ENCODE measurements around the gene GSTT4.
A peak's percentile ranks its signal among the peaks of the same experiment; 100 is the strongest.
"Not testable (repeated sequence)": the region's sequence is repeated elsewhere in the genome, so short reads cannot be mapped to it uniquely, and the experiment has no call there.

The GSTT4 gene

GRCh38 chr22:23986538-23987178 lies 18.6 kb downstream of the GSTT4 start:
- FAIRE-seq: not testable (repeated sequence)

- FAIRE-seq: not testable (repeated sequence)
These were observed 19.2 kb downstream of the GSTT4 start for GRCh38 chr22:23986089-23986488.

- FAIRE-seq: no peak
These were observed 20.8 kb downstream of the GSTT4 start for GRCh38 chr22:23984430-23984829.

GRCh38 chr22:23980567-23980966 lies 24.7 kb downstream of the GSTT4 start:
- not testable (repeated sequence) for FAIRE-seq

- FAIRE-seq: not testable (repeated sequence)
These were observed 25.6 kb downstream of the GSTT4 start, which contains the start of gene GSTT2 for GRCh38 chr22:23979557-23980240. Gene GSTT2 (plus strand): TSS chr22:23980134.

- not testable (repeated sequence) for FAIRE-seq
These were observed 27.9 kb downstream of the GSTT4 start for GRCh38 chr22:23977304-23977703.

GRCh38 chr22:23974836-23975352 lies 30.4 kb downstream of the GSTT4 start:
- not testable (repeated sequence) for FAIRE-seq

GRCh38 chr22:23974345-23974744 lies 30.9 kb downstream of the GSTT4 start, which contains the start of gene DDT:
Gene DDT (minus strand): TSS chr22:23974441. CDS start chr22:23974414, 27 bp downstream.
- peak; percentile 90 for FAIRE-seq

- not testable (repeated sequence) for FAIRE-seq
These were observed 33.3 kb downstream of the GSTT4 start for GRCh38 chr22:23971927-23972326.

- no peak for FAIRE-seq
These were observed 34.3 kb downstream of the GSTT4 start for GRCh38 chr22:23970816-23971486.

GRCh38 chr22:23970201-23970641 lies 35.0 kb downstream of the GSTT4 start:
- no peak for FAIRE-seq

- no peak for FAIRE-seq
These were observed 36.2 kb downstream of the GSTT4 start for GRCh38 chr22:23969071-23969470.

- peak; percentile 88 for FAIRE-seq
These were observed 38.7 kb downstream of the GSTT4 start, which contains the start of gene DDTL for GRCh38 chr22:23966568-23966967. Gene DDTL (plus strand): TSS chr22:23966888. CDS start chr22:23966915, 27 bp downstream.

GRCh38 chr22:23966094-23966493 lies 39.2 kb downstream of the GSTT4 start:
- not testable (repeated sequence) for FAIRE-seq

GRCh38 chr22:23961084-23961771 lies 44.0 kb downstream of the GSTT4 start, which contains the start of gene GSTT2B:
Gene GSTT2B (minus strand): TSS chr22:23961195. CDS start chr22:23961131, 64 bp downstream.
- not testable (repeated sequence) for FAIRE-seq

GRCh38 chr22:23956301-23956900 lies 48.9 kb downstream of the GSTT4 start:
- not testable (repeated sequence) for FAIRE-seq

GRCh38 chr22:23955886-23956285 lies 49.4 kb downstream of the GSTT4 start:
- not testable (repeated sequence) for FAIRE-seq

- FAIRE-seq: not testable (repeated sequence)
These were observed 50.3 kb downstream of the GSTT4 start for GRCh38 chr22:23954991-23955305.

- FAIRE-seq: not testable (repeated sequence)
These were observed 50.9 kb downstream of the GSTT4 start for GRCh38 chr22:23954193-23954990.

GRCh38 chr22:23953485-23953884 lies 51.8 kb downstream of the GSTT4 start:
- FAIRE-seq: not testable (repeated sequence)

GRCh38 chr22:23952794-23953405 lies 52.4 kb downstream of the GSTT4 start:
- FAIRE-seq: not testable (repeated sequence)
